Neuronal stem cell (in vitro differentiated cells): ENCODE data around the gene C2CD4D.

ENCODE experiments used
- DNase-seq: peaks from one replicate; pipeline ENCODE4 v3.0.0-alpha.2; 2013; ENCODE audit warnings: low spot score
- H2AFZ ChIP-seq: one replicate; pipeline ENCODE4 v1.6.1; 2013; ENCODE audit warnings: mild to moderate bottlenecking, low read length, inconsistent platforms
- H2AK5ac ChIP-seq: 2 replicates; pipeline ENCODE4 v1.6.1; 2013; ENCODE audit warnings: low read depth, mild to moderate bottlenecking, inconsistent platforms, low read length, moderate library complexity, mixed read lengths
- H2BK120ac ChIP-seq: 2 replicates; pipeline ENCODE4 v1.6.1; 2013; ENCODE audit warnings: low read depth, mild to moderate bottlenecking, inconsistent platforms, low read length, moderate library complexity, mixed read lengths
- H2BK12ac ChIP-seq: one replicate; pipeline ENCODE4 v1.6.1; 2013; ENCODE audit warnings: low read length, inconsistent platforms
- H2BK15ac ChIP-seq: 2 replicates; pipeline ENCODE4 v1.6.1; 2013; ENCODE audit warnings: mild to moderate bottlenecking, low read length, inconsistent platforms, mixed read lengths
- H2BK5ac ChIP-seq: one replicate; pipeline ENCODE4 v1.6.1; 2013; ENCODE audit warnings: inconsistent platforms, mild to moderate bottlenecking, low read length, moderate library complexity
- H3K14ac ChIP-seq: one replicate; pipeline ENCODE4 v1.6.1; 2013; ENCODE audit warnings: low read length, inconsistent platforms
- H3K18ac ChIP-seq: 2 replicates; pipeline ENCODE4 v1.6.1; 2013; ENCODE audit warnings: low read length, inconsistent platforms
- H3K23ac ChIP-seq: 2 replicates; pipeline ENCODE4 v1.6.1; 2013; ENCODE audit warnings: low read depth, mild to moderate bottlenecking, mixed read lengths, low read length, inconsistent platforms; ENCODE audit not compliant: poor library complexity
- H3K27ac ChIP-seq: replicated peaks from 3 replicates; pipeline ENCODE4 v1.5.1; 2013; ENCODE audit warnings: low read length, inconsistent platforms
- H3K27me3 ChIP-seq, 3 experiments: 2 replicates each; pipeline ENCODE4 v1.6.1; 2013; ENCODE audit warnings: low read length in 3 of 3, mild to moderate bottlenecking in 2 of 3, inconsistent platforms in 1 of 3, low read depth in 1 of 3, mixed read lengths in 1 of 3, moderate library complexity in 1 of 3; ENCODE audit not compliant: control insufficient read depth in 3 of 3, insufficient read depth in 3 of 3
- H3K36me3 ChIP-seq, 2 donors: replicated peaks in 1 of 2; 2 replicates each; pipeline ENCODE4 v1.6.1; 2013; ENCODE audit warnings: low read length in 2 of 2; ENCODE audit not compliant: control insufficient read depth in 2 of 2, insufficient read depth in 2 of 2
- H3K4ac ChIP-seq: 2 replicates; pipeline ENCODE4 v1.6.1; 2013; ENCODE audit warnings: inconsistent platforms, mild to moderate bottlenecking, low read length, moderate library complexity
- H3K4me1 ChIP-seq, 2 donors: 1 replicate in 1 of 2; 2 replicates in 1 of 2; pipeline ENCODE4 v1.6.1; 2013; ENCODE audit warnings: low read length in 2 of 2, low read depth in 1 of 2; ENCODE audit not compliant: control insufficient read depth in 2 of 2, insufficient read depth in 1 of 2
- H3K4me2 ChIP-seq: one replicate; pipeline ENCODE4 v1.6.1; 2013; ENCODE audit warnings: mild to moderate bottlenecking, low read length, inconsistent platforms; ENCODE audit not compliant: insufficient read depth, poor library complexity, severe bottlenecking
- H3K4me3 ChIP-seq, 2 donors: 2 replicates each; pipeline ENCODE4 v1.5.1; 2013; ENCODE audit warnings: low read length in 2 of 2, mild to moderate bottlenecking in 2 of 2, inconsistent platforms in 1 of 2, moderate library complexity in 1 of 2
- H3K79me1 ChIP-seq: one replicate; pipeline ENCODE4 v1.6.1; 2013; ENCODE audit warnings: low read depth, mild to moderate bottlenecking, inconsistent platforms, low read length, moderate library complexity
- H3K9ac ChIP-seq: one replicate; pipeline ENCODE4 v1.6.1; 2013; ENCODE audit warnings: mild to moderate bottlenecking, low read depth, low read length, inconsistent platforms; ENCODE audit not compliant: poor library complexity
- H3K9me3 ChIP-seq, 2 donors: replicated peaks in 1 of 2; 2 replicates each; pipeline versions ENCODE3 to v1.6.1; 2013; ENCODE audit warnings: low read length in 2 of 2, mild to moderate bottlenecking in 2 of 2, inconsistent platforms in 1 of 2, low read depth in 1 of 2, mixed read lengths in 1 of 2, moderate library complexity in 1 of 2; ENCODE audit not compliant: control insufficient read depth in 2 of 2, insufficient read depth in 1 of 2
- H4K8ac ChIP-seq: one replicate; pipeline ENCODE4 v1.6.1; 2013; ENCODE audit warnings: low read depth, mild to moderate bottlenecking, inconsistent platforms, low read length, moderate library complexity
- H4K91ac ChIP-seq: one replicate; pipeline ENCODE4 v1.6.1; 2013; ENCODE audit warnings: low read length, low read depth, mild to moderate bottlenecking, inconsistent platforms; ENCODE audit not compliant: poor library complexity
- WGBS, 2 donors: extraction: QIAGEN DNeasy Blood & Tissue Kit; methylation state at CpG; one replicate each; pipeline ENCODE4 v1.1.7; 2013; ENCODE audit warnings: missing lambda C conversion rate in 2 of 2, mixed read lengths in 1 of 2; ENCODE audit not compliant: insufficient read length in 2 of 2, insufficient replicate concordance in 1 of 2; ENCODE audit errors: extremely low coverage in 2 of 2; 5-methylcytosine and 5-hydroxymethylcytosine counted together

C2CD4D gene

DNA sequence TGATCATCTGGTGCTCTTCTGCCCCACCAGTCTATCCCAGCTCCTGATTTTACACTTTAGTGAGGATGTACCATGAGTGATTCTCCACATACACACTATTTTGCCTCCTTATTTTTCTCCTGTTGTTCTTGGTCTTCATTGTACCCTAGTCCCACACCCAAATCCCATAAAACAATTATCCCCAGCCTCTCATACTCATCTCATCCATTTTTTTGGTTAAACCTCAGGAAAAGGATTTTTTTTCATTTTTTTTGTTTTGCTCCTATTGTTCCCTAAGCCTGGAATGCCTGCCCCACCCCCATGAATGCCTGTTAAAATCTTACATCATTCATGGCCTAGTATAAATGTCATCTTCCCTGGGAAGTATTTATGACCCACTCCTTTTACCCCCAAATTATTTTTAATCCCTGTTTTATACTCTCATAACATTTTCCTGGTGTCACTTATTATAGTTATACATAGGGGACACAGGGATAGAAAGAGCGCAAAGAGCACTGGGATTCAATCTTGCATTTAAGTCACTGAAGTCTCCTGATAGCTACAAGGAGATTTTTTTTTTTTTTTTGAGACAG is 29.5 kb downstream of the C2CD4D start:
- Histone ChIP-seq H2AK5ac (no peak overlapping the region), H2BK120ac (no peak overlapping the region), H3K18ac (no peak overlapping the region), H2BK12ac (no peak overlapping the region), H3K4ac (no peak overlapping the region), H4K91ac (no peak overlapping the region), H3K9ac (no peak overlapping the region), H2BK5ac (no peak overlapping the region), H3K79me1 (peaks cover 1% of the 10 kb centered on the region), H3K27ac (no peak overlapping the region), H3K4me3 (no peak overlapping the region), H3K27me3 (peaks cover 0 to 82% (median 0%) of the 10 kb centered on the region in 3 experiments), H3K36me3 (no peaks in the 10 kb centered on the region), H2AFZ (no peak overlapping the region), H3K4me1 (peaks cover 0 to 4% of the 10 kb centered on the region in 2 donors), H2BK15ac (no peak overlapping the region), H3K9me3 (no peaks in the 10 kb centered on the region), H3K4me2 (no peak overlapping the region), H3K23ac (no peak overlapping the region), H3K14ac (no peak overlapping the region), H4K8ac (no peak overlapping the region)
- DNase-seq, result no peak
- WGBS, 2 donors, result no CpG with 5 or more reads among the region's 1 CpG

DNA sequence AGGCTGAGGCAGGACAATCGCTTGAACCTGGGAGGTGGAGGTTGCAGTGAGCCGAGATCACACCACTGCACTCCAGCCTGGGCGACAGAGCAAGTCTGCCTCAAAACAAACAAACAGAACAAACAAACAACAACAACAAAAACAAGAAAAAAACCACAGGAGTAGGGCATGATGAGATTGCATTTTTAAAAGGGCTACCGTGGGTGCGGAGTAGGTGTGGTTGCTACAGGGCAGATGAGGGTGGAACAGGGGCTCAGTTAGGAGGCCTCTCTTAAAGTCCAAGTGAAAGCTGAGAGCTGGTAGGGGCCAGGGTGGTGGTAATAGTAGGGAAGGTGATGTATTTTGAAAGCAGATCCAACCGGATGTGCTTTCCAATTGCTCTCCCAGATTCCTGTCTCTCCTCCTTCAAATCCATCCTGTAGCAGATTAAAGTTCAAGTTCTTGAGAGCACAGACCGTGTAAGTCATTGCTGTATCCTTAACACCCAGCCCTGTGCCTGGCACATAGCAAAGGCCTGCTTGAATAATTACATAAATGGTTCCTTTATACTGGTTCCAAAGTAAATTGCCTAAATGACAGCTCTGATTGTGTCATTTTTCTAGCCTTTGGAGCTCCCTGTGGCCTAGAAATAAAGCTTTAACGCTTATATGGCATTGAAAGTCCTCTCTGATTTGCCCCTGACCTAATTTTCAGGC is 30.2 kb downstream of the C2CD4D start:
- H3K14ac ChIP-seq, result no peak overlapping the region
- H3K27ac ChIP-seq, result no peak overlapping the region
- H3K36me3 ChIP-seq, result no peaks in the 10 kb centered on the region
- H2AFZ ChIP-seq, result no peak overlapping the region
- H2BK5ac ChIP-seq, result no peak overlapping the region
- H2AK5ac ChIP-seq, result no peak overlapping the region
- H3K23ac ChIP-seq, result no peak overlapping the region
- H3K9ac ChIP-seq, result no peak overlapping the region
- H4K8ac ChIP-seq, result no peak overlapping the region
- no peaks in the 10 kb centered on the region for H3K9me3 ChIP-seq
- no peak overlapping the region for H3K18ac ChIP-seq
- no peak overlapping the region for H2BK15ac ChIP-seq
- peaks cover 0 to 4% of the 10 kb centered on the region in 2 donors for H3K4me1 ChIP-seq
- no peak overlapping the region for H3K4me2 ChIP-seq
- peaks cover 1% of the 10 kb centered on the region for H3K79me1 ChIP-seq
- DNase-seq, result no peak
- WGBS, 2 donors, result no CpG with 5 or more reads among the region's 8 CpGs
- no peak overlapping the region for H2BK120ac ChIP-seq
- no peak overlapping the region for H3K4me3 ChIP-seq
- no peak overlapping the region for H4K91ac ChIP-seq
- H3K27me3 ChIP-seq, result peaks cover 0 to 84% (median 0%) of the 10 kb centered on the region in 3 experiments
- no peak overlapping the region for H2BK12ac ChIP-seq
- H3K4ac ChIP-seq, result no peak overlapping the region

DNA sequence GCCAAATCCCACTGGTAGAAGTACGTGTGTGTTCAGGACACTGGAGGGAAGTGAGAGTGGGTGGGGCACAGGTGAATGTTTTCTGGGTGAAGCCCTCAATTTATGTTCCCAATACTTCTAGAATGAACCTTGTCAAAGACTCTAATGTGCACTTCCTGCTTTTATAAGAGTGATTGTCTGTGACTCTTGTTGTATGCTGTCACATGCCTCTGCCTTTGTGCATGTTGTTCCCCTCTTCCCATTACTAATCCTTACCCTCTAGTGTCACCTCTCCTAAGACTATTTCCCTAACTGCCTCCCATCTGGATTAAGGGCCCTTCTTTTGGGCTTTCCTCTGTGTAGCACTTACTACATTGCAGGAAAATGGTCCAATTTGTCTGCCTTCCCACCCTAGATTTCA is 31.9 kb downstream of the C2CD4D start:
- no peak for DNase-seq

DNA sequence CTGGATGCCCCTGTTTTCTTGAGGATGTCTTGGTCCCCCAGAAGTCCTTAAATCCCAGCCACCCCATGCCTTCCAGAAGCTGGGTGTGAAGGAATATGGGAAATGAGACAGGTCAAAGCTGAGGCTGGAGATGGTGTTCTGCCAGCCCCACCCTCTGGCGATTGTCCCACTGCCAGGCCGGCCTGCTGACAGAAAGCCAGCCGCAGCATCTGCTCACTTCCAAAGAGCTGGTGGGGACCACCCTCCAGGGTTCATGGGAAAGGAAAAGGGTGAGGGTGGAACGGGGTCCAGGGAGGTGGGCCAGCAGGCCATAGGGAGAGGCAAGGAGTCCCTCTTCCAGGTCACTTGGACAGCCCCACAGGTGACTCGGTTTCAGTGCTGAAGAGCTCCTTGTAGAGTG is 32.5 kb downstream of the C2CD4D start:
- Histone ChIP-seq H4K91ac (no peak overlapping the region), H2BK12ac (no peak overlapping the region), H3K23ac (no peak overlapping the region), H3K36me3 (no peaks in the 10 kb centered on the region), H3K4me2 (no peak overlapping the region), H3K14ac (no peak overlapping the region), H2AK5ac (no peak overlapping the region), H2AFZ (no peak overlapping the region), H2BK120ac (no peak overlapping the region), H3K18ac (no peak overlapping the region), H3K27me3 (peaks cover 0 to 85% (median 0%) of the 10 kb centered on the region in 3 experiments), H3K4me3 (no peak overlapping the region), H2BK5ac (no peak overlapping the region), H3K4me1 (peaks cover 0 to 4% of the 10 kb centered on the region in 2 donors), H2BK15ac (no peak overlapping the region), H3K27ac (no peak overlapping the region), H3K9me3 (no peaks in the 10 kb centered on the region), H4K8ac (no peak overlapping the region), H3K79me1 (peaks cover 1% of the 10 kb centered on the region), H3K4ac (no peak overlapping the region), H3K9ac (no peak overlapping the region)
- no peak for DNase-seq
- WGBS, 2 donors, result no CpG with 5 or more reads among the region's 5 CpGs

More for the DNA sequence above, 31.9 kb downstream of the C2CD4D start:
- H3K4me2 ChIP-seq, result no peak overlapping the region
- H3K27me3 ChIP-seq, result peaks cover 0 to 85% (median 0%) of the 10 kb centered on the region in 3 experiments
- H3K27ac ChIP-seq, result no peak overlapping the region
- H3K9ac ChIP-seq, result no peak overlapping the region
- H4K8ac ChIP-seq, result no peak overlapping the region
- no peak overlapping the region for H3K4ac ChIP-seq
- H3K9me3 ChIP-seq, result no peaks in the 10 kb centered on the region
- no peak overlapping the region for H2BK15ac ChIP-seq
- no peak overlapping the region for H2BK120ac ChIP-seq
- H3K79me1 ChIP-seq, result peaks cover 1% of the 10 kb centered on the region
- WGBS, 2 donors, result no CpG with 5 or more reads among the region's 1 CpG
- H3K23ac ChIP-seq, result no peak overlapping the region
- peaks cover 0 to 4% of the 10 kb centered on the region in 2 donors for H3K4me1 ChIP-seq
- H3K18ac ChIP-seq, result no peak overlapping the region
- H2AFZ ChIP-seq, result no peak overlapping the region
- H3K36me3 ChIP-seq, result no peaks in the 10 kb centered on the region
- no peak overlapping the region for H2BK5ac ChIP-seq
- no peak overlapping the region for H2AK5ac ChIP-seq
- H3K14ac ChIP-seq, result no peak overlapping the region
- H4K91ac ChIP-seq, result no peak overlapping the region
- H2BK12ac ChIP-seq, result no peak overlapping the region
- no peak overlapping the region for H3K4me3 ChIP-seq
